Amygdala (tissue), 56 donors: Measurements from ENCODE around the gene ATP10B.

ENCODE experiments used
- DNase-seq, 56 donors: peaks; one replicate each; lab custom pipeline; 2025; lab: John Stamatoyannopoulos, UW

ATP10B gene

DNA sequence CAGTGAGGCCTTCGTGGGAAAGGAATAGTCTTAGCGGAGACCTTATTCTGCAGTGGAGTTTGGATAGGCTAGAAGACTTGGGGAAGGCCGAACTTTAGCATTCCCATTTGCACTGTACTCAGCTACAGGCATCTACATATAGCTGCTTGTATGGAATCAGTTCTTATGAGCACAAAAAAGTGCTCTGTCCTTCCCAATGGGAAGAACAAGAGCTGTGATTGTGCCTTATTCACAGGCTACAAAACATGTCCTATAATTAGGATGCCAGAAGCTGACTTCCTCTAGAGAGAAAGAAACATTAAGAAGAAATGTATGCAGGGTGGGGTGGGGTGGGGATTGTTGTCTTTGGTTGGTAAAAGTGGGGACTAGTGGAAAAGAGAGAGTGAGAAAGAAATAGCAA lies 154.7 kb downstream of the ATP10B start:
- DNase-seq = peak in 3 of 56 donors; percentile 3 to 15 (median 4)

DNA sequence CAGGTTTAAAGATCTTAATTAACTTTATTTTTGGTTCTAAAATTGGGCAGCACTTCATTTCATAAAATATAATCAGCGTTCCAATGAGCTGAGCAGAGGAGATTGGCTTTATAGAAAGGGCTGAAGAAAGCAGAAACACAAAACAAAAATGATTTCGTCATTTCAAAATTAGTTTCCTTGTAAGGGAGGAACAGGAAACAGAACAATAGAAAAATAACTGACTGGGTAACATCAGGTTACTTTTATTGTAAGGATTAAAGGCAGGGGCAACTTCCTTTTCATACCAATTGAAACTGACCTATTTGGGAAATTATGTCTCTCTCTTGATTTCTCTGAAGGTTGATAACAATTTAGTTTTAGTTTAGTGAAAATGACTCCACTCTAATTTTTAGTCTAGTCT lies 157.1 kb downstream of the ATP10B start:
- DNase-seq = no peak

DNA sequence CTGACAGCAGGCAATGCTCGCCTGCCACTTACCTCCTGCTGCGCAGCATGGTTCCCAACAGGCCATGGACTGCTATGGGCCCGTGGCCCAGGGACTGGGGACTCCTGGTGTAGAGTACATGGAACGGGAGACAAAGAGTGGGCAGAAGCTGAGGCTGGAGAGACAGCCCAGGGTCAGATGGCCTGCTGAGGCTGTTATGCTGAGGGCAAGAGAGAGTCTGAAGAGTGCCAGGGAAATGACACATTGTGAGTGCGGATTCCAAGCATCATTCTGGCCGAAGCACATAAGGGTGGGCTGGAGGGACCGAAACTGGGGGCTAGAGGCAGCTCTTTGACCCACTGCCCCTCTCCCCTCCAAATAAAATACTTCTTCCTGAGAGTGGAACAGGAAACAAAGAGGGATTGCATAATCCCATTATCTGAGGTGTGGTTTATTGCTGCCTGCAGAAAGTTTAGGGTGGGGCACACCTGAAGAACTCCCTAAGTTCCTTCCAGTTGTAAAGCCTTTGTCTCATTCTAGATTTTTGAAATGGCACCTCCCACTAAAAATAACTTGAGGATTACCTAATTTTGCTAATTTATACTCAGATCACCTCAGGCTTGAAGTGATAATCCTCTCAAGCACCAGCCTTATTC lies 158.1 kb downstream of the ATP10B start:
- no peak for DNase-seq

DNA sequence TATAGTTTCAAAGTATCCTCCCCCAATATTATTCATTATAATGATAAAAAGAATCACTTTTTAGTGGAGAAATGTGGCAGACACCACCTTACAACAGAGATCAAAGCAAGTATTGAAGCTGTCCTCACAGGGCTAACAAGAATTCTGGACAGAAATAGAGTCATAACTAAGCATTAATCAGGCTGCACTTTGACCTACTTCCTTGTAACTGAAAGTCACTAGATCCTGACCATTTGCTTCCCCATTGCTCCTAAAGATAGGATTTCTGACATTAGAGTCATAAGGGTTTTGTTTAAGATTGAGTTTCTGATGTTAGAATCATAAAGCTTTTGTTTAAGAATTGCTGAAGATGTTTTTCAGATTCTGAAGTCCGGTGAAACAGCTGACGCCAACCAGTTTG lies 159.7 kb downstream of the ATP10B start:
- no peak for DNase-seq

DNA sequence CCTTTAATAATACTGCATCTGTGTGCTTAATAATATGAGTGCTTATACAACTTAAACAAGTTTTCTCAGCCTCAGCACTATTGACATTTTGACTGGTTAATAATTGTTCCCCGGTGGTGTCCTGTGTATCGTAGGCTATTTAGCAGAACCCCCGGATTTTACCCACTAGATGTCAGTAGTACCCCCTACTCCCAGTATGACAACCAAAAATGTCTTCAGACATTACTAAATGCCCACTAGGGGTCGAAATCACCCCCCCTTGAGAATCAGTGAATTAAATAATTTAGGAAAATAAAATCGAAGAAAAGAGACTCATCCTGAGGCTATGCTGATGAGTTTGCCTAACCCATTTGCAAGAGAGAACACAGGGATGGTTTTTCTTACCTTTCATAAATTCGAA lies 166.3 kb downstream of the ATP10B start:
- no peak for DNase-seq

DNA sequence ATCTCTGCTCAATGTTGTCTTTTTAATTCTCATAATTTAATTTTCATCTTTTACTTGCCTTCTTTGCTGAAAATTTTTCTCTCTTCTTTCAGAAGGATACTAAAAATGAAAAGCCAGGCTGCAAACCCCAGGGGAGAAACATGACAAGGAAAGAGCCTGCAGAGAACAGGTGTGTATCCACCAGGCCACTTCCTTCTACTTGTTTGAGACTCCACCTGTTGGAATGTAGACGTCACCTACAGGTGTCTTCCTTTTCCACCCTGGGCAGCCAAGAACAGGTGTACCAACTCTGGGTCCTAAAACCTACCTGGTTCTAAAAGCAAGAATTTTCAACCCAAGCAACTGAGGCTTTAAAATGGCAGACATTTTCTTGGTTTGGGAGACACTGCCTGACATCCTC lies 166.8 kb downstream of the ATP10B start:
- no peak for DNase-seq

DNA sequence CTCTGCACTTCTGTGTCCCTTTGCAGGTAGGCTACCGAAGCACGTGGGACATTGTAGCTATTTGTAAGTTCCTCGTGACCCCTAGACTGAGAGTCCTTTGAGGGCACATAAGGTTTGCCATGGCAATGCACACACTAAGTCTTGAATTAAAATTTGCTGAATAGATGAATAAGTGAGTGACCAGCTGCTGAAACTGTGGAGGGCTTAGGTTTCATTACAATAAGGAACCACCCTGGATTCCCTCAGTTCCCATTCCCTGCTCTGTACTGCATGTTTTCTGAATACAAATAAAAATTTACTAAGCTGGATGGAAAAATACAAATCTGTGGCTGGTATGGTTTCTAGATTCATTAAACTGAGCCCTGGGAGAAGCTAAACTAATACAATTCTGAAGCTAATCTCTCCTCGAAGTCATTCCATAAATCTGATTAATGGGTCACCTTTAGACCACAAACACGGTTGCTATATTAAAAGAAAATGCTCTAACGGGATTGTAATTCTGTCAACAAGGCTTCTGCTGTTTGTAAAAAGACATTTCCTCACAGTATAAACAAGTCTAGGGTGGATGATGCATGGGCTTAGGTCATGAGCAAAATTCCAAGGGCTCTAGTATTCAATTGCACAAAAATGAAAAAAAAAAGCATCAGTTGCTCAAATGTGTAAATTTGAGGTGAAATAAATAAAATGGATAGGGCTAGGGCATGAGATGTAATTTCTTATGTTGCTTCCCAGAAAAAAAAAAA lies 172.3 kb downstream of the ATP10B start:
- no peak for DNase-seq

DNA sequence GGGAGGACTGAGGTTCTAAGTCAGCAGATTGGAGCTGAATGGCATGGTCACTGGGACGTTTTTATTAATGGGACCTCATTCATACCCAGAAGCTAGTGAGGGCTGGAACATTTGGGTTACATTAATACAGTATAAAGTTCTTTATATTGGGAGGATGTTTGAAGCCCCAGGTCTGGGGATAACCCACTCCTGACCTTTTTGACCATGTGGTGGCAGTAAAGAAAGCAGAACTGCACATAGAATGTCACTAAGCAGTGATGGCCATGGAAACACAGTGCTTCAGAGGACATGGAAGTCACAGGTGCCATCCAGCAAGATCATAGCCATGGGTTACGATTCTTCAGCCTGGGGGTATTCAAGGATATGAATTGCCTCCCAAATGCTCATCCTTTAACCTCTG lies 176.0 kb downstream of the ATP10B start:
- peak in 3 of 56 donors; percentile 2 to 20 (median 8) for DNase-seq

DNA sequence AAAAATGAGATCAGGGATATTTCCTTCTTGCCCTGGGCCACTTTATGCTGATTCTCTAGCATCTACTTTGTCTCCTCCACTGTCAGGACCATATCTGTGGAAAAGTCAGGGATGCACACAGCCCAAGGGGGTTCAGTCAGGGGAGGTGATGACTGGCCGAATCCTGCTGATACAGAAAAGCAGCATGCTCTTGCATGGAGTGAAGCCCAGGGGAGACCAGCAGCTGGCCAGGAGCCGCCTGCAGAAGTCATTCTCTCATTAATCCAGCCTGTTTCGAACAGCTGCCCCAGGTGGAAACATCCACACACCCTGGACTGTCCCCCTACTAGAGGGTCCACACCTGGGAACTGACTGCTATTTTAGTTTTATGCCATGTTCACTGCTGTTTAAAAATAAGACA lies 177.1 kb downstream of the ATP10B start:
- no peak for DNase-seq

DNA sequence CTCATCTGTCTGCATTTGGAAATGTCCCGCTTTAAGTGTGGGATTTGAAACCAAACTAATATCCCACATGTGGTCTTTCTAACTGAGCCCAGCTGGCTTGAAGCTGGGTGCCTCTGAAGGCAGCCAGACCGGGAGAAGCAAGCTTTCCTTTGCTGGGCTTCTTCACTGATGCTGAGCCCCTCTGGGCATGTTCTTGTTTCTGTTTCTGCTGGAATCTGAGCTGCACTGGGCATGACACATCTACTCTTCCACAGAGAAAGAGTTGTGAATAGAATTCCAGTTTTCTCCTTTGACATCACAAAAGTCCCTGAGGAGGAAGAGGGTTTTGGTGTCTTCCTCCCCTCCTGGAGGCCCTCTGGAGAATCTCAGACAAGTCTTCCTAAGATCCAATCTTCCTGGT lies 179.5 kb downstream of the ATP10B start:
- no peak for DNase-seq

DNA sequence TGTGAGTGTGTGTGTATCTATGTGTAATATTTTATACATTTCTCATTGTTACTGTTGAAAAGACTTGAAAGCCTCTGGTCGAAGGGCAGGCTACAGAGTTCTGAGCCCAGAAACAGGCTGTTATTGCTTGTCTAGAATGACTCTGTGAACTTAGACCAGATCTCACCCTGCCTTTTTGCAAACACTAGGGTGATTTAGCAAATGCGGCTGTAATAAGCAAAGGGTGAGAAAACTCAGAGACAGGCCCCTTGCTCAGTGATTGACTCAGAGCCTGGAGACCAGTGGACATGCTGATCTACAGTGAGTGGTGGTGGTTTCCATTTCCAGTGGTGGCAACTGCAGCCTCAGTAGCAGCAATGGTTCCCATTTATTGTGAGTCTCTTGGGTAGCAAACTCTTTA lies 183.7 kb downstream of the ATP10B start:
- DNase-seq = no peak

DNA sequence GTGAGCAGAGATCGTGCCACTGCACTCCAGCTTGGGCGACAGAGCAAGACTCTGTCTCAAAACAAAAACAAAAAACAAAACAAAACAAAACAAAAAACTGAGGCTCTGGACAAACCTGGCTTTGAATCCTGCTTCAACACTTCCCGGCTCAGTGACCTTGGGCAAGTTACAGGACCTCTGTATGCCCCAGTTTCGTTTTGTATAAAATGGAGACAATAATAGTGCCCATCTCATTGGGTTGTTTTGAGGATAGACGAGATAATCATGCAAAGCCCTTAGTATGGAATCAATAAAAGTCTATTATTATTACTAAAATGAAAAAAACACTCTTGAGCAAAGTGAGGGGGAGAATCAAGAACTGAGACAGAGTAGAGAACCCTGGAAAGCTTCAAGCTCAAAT lies 184.9 kb downstream of the ATP10B start:
- no peak for DNase-seq

DNA sequence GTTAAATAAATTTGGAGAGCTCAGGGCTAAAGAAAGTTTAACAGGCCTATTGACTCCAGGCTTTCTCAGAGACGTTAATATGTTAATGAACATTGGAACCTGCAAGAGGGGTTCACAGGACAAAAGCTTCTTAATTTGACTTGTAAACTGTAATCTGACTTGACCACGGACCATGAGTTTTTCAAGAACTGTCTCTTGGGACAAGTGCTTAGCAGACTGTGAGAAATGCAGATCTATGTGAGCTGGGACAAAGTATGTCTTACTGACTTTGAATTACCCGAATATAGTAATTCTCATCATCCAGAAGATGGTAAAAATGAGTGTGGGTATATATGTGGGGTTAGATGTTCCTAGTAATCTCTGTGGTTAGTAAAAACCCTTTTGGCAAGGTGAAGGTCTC lies 186.6 kb downstream of the ATP10B start:
- no peak for DNase-seq

DNA sequence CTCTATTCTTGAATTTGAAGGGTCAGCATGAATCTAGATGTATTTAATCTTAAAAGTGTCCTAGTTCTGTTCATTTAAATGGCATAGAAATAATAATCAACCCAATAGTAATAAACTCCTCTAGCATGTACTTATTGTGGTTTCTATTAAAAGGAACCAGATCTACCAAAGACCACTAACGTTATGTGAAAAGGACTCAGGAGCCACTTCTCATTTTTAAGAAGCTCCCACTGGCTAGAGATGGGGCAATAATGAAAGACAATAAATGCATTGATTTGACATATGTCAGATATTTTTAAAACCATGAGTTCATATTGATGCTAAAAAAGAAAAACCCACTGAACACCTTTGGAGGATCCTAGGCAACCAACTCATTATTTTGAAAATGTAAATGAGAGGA lies 191.9 kb downstream of the ATP10B start:
- DNase-seq = no peak

DNA sequence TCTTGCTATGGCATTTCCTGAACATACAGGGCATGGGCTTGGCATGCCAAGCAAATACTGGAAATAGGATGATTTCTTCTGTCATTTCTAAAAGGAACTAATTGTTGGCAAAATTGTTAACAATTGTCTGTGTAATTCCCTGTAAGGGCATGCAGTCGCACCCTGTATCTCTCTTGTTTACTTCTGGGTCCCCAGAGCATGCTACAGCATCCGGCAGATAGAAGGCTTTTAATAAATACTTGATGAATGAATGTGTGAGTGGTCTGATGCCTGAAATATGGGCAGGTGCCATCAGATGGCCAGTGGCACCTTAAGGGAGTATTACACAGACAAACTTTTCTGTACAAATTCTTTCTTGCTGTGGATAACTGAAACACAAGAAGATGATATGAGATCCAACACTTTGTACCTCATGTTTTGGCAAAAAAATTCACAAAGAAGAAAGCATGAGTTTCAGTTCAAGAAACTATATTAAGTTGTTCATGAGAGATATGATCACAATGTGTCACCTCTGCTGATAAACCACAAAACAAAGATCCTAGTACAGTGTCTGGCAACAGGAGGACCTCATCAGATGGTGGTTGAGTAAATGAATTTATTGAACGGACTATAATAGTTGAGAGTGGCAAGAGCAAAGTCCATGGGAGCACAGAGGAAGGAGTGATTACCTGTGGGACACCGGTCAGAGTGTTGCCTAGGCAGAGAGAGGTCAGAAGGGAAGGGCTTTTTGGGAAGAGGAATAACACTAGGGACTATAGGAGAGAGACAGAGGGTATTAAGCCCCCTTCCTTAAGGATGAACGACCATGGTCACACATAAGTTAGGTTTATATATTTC lies 194.2 kb downstream of the ATP10B start:
- DNase-seq = no peak

DNA sequence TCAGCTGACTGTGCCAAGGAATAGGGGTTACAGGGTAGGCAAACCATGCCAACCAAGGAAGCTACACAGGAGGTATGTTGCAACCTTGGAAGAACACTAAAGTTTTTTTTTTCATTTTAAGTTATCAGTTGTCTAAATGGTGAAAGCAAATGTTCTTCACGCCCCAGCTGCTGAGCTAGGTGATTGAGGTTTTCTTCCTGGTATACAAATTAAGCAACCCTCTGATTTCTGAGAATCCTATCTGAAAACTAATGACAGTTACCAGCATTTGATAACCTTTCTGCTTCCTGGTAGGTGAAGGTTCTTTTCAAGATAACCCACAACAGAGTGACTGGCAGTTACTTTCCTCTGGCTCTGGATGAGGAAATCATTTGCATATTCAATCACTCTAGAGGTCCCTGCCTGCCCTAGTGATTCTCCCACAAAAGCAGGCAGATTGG lies 194.9 kb downstream of the ATP10B start:
- no peak for DNase-seq

DNA sequence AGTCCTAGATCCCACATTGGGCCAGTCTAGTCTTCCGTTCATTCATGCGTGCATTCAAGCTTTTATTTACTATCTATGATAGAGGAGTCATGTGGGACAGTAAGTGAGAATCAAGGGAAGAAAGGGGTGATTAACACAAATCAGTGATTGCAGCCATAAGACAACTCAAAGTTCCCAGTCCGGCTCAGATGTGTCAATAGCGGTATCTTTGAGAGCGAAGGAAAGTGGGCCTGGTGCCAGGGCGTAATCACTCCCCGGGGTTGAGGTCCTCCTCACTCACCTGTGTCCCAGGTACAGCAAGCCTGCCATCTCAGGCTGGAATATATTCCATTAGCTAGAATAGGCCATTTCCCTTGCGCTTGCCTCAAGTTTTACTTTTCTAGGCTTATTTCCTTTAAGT lies 196.3 kb downstream of the ATP10B start:
- DNase-seq = no peak

DNA sequence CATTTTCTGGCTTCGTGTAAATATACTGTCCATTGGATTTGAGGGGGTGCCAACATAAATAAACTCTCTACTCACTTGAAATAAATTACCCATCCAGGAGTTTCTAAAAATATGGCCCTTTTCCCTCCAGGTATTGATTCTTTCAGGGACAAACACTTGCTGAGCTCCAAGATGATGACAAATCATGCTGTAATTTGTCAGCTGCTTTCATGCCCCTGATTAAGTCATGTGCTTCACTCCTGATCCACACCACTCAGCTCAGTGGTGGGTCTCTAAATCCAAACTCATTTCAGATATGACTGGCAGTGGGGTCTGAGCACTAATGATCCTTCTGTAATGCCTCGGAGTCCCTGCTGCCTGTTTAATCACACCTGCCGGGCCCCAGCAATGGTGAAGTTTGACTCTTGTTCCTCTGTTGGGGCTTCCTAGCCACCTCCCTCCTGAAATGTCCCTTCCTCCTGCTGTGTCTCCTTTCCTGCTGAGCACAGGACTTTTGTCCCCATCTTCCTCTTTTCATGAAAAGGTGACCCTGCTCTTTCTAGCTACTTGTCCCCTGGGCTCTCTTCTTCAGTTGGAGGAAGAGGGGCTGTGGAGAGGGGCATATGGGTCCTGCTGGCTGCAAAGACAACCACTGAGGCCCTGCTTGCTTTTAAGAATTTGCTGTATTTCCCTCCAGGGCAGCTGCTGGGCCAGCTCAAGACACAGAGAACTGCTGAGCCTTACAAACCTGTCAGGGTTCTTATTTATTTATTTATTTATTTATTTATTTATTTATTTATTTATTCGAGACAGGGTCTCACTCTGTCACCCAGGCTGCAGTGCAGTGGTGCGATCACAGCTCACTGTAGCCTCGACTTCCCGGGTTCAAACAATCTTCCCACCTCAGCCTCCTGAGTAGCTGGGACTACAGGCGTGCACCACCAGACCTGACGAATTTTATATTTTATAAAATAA lies 200.0 kb downstream of the ATP10B start:
- no peak for DNase-seq

DNA sequence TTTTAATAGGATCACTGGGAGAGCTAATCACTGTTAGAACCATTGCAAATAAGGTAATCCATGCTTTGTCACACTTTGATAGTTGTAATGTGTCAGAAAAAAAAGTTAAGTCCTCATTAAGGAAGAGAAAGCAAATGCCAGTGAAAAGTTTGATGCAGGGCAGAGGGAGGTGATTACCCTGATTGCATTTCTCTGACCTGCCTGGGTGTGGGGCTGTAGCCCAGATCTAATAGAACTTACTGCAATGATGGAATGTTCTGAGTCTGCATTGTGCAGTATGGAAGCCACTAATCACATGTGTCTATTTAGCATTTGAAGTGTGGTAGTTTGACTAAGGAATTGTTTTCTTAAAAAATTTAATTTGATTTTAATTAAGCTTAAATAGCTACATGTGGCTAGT lies 202.7 kb downstream of the ATP10B start:
- peak in 2 of 56 donors; percentile 1 to 7 for DNase-seq

DNA sequence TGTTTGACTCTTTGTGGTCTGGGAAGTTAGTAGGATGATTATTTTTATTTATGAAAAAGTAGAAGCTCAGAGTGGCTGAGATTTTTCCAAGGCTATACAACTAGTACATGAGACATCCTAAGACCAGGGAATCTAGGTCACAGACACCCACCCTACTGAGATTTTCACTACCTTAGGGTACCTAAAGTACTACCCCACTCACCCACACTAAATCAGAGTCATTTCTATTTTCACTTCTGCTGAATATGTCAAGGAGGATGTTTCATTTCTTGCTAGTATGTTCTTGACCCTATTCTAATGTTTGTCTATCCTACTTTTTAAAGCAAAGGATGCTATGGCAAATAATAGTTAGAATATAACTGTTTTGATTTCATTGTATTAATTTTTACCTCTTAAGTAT lies 206.0 kb downstream of the ATP10B start:
- DNase-seq = no peak
